ENCODE data around the gene ADGRG6.
A peak's percentile ranks its signal among the peaks of the same experiment; 100 is the strongest.
"Not testable (repeated sequence)": the region's sequence is repeated elsewhere in the genome, so short reads cannot be mapped to it uniquely, and the experiment has no call there.

The ADGRG6 gene

DNA sequence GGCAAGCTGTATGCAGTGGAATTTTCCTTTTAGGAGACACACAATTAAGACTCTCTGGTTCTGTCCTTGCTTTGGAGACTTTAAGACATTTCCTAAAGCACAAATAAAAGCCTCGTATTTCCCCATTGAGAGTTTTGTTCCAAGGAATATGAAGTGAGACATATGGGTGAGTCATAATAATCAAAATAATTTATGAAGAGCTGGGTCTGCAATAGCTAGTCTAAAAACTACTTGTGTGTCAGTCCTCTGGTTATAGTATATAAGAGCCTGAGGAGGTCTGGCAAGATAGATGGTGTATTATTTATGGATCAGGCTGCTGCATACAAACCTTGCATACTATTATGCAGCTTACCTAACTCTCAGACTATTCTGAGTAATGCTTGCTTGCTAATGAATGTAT lies 142.6 kb downstream of the ADGRG6 start:
- no peak for DNase-seq (ENCODE audit: low read depth, low spot score)

- no peak for DNase-seq (ENCODE audit: low read depth, low spot score)
These were observed 143.1 kb downstream of the ADGRG6 start for GRCh38 chr6:142444881-142445301.

- no peak for DNase-seq (ENCODE audit: low read depth, low spot score)
These were observed 144.4 kb downstream of the ADGRG6 start for GRCh38 chr6:142446168-142446567.

- DNase-seq (ENCODE audit: low read depth, low spot score), result no peak
These were observed 144.8 kb downstream of the ADGRG6 start for GRCh38 chr6:142446576-142446975.

DNA sequence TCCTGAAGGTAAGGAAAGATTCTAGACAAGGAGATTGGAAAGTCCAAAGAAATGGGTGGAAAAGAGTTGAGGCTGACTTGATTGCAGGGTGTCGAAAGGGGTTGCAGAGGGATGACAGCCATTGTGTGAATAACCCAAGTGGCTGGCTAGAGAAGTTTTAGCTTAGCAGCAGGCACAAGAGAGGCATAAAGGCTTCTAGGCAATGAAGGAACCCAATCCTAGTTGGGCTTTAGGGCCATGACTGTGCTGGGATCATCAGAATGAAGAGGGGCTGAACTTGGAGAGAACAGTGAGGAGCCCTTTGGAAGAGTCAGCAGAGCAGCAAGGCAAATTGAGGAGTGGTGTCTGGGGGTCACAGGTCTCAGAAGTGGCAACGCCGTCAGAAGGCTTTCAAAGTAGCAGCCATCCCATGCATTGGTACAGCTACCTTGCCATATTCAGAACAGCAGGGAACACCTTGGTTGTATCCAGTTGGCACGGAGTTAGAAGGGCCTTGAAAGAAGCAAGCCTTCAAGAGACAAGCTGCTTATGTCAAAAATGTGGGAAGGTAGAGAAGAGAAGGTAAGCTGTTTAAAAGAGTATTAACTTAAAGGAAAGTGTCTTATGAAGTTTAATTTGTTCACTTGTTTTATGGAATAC lies 146.4 kb downstream of the ADGRG6 start:
- DNase-seq (ENCODE audit: low read depth, low spot score), result no peak

GRCh38 chr6:142450856-142451255 lies 149.0 kb downstream of the ADGRG6 start:
- not testable (repeated sequence) for DNase-seq (ENCODE audit: low read depth, low spot score)

DNA sequence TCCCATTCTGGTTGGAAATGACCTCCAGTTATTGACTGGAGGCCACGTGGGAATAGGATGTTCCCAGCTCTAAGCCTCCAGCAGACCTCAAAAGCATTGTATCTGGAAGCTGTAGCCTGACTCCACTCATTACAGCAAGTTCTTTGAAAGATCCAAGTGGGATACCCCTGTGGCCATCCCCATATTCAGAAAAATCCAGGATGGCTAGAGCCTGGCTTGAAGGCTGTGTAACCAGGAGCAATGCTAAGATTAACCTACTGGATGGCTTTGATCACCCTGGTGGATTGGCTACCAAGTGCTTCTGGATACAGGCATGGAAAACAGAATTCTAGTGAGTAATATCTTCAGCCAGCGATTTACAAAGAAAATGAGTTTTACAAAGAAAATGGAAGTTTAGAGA lies 151.2 kb downstream of the ADGRG6 start:
- no peak for DNase-seq (ENCODE audit: low read depth, low spot score)

DNA sequence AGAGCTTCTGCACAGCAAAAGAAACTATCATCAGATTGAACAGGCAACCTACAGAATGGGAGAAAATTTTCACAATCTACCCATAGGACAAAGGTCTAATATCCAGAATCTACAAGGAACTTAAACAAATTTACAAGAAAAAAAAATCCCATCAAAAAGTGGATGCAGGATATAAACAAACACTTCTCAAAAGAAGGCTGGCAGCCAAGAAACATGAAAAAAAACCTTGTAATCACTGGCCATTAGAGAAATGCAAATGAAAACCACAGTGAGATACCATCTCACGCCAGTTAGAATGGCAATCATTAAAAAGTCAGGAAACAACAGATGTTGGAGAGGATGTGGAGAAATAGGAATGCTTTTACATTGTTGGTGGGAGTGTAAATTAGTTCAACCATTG lies 152.4 kb downstream of the ADGRG6 start:
- DNase-seq (ENCODE audit: low read depth, low spot score), result not testable (repeated sequence)

DNA sequence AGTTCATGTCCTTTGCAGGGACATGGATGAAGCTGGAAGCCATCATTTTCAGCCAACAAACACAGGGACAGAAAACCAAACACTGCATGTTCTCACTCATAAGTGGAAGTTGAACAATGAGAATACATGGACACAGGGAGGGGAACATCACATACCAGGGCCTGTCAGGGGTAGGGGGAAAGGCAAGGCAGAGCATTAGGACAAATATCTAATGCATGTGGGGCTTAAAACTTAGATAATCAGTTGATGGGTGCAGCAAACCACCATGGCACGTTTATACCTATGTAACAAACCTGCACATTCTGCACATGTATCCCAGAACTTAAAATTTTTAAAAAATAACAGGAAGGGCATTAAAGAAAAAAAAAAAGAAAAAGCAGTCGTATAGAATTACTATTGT lies 153.0 kb downstream of the ADGRG6 start:
- not testable (repeated sequence) for DNase-seq (ENCODE audit: low read depth, low spot score)

DNA sequence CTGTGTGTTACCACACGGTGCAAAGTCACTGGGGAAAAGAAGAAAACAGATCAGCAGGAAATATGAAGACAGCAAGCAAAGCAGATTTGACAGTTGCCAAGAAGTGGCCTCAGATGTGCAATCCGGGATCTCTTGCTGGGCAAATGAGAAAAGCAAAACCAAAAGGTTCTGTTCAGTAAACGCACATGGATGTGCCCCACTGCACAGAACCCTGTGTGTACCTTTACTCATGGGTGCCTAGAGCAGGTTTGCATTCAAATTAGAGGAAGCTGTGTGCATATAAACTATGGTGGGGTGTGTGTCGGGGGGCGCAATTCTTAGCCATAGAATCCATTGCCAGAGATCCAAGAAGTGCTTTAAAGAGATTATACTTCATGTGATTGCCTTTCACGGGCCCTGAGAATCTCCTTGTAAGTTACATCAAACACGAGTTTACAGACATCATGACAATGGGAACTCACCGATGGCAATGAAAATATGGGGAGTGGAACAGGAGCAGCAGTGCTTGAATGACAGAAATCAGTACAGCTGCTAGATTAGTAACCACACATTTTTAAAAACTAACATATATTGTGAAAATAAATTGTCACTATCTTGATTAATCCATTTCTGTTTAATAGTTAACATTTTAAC lies 154.3 kb downstream of the ADGRG6 start:
- no peak for DNase-seq (ENCODE audit: low read depth, low spot score)

DNA sequence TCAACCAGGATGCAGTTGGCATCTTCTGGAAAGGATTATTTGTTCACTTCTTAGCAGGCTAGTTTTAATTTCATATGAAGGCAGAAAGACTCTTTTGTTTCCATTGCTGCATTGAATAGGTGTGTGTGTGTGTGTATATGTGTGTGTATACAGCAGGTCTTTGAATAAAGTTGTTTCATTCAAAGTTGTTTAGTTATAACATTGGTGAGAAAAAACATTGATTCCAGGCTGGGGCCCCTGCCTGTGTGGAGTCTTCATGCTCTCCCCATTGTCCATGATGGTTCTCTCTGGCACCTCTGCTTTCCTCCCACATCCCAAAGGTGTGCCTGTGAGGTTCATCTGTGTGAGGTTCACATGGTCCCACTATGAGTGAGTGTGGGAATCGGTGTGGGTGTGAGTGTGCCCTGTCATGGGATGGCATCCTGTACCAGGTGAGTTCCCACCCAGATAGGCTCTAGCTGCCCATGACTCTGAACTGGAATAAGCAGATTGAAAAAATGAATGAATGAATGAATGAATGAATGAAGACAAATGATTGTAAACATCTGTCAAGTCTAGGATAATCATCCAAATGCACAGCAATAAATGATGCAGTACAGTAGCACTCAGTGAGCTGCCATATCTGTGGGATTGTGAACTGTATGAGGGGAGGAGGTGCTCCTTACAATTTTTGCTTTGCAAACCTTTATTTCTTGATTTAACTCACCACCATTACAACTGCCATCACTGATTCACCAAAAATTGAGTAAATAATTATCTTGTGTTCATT lies 156.0 kb downstream of the ADGRG6 start:
- no peak for DNase-seq (ENCODE audit: low read depth, low spot score)

- DNase-seq (ENCODE audit: low read depth, low spot score), result no peak
These were observed 157.0 kb downstream of the ADGRG6 start for GRCh38 chr6:142458836-142459235.

DNA sequence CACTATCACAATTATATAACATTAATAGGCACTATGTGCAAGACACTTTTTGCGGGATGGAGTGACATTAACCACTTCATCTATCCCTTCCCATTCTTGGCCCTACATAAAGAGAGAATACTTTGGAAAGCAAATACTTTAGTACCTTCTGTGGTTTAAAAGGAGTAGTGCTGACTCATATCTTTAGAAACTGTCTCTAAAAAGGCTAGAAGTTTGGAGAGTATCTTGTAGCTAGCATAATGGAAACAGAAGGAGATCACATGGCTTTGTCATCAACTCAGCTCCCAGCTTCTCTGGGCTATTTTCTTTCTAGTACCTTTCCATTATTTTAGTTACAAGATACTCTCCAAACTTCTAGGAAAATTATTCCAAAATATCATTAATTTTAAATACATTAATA lies 157.5 kb downstream of the ADGRG6 start:
- DNase-seq (ENCODE audit: low read depth, low spot score), result no peak

- no peak for DNase-seq (ENCODE audit: low read depth, low spot score)
These were observed 160.5 kb downstream of the ADGRG6 start for GRCh38 chr6:142462260-142462659.

GRCh38 chr6:142463988-142464387 lies 162.2 kb downstream of the ADGRG6 start:
- no peak for DNase-seq (ENCODE audit: low read depth, low spot score)

DNA sequence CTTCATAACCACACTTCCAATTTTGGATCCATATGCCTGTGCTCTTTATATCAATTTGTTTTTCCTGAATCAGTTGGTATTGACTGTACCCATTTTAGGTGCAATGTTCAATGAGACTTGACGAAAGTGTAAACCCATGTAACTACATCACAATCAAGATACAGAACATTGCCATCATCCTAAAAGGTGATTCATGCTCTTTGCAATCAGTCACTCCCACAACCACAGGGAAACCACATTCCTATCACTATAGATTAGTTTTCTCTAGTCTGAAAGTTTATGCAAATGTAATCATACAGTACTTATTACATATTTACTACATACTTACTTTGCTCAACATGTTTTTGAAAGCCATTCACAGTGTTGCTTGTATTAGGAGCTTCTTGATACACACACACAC lies 167.4 kb downstream of the ADGRG6 start:
- DNase-seq (ENCODE audit: low read depth, low spot score), result no peak

DNA sequence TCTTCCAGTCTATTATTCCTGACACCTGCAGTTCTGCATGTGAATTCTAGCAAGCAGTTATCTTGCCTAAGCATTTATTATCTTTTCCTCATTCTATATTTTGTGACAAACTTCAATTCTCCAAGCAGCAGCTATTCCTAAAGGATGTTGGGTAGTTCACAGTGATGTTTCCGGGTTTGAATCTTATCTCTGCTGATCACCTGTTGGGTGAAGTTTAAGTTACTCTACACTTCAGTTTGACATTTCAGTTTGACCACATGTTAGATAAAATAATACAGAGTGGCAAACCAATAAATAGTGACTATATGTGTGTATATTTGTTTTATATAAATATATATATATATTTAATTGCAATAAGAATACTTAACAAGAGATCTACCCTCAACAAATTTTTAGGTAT lies 168.6 kb downstream of the ADGRG6 start:
- DNase-seq (ENCODE audit: low read depth, low spot score), result no peak

DNA sequence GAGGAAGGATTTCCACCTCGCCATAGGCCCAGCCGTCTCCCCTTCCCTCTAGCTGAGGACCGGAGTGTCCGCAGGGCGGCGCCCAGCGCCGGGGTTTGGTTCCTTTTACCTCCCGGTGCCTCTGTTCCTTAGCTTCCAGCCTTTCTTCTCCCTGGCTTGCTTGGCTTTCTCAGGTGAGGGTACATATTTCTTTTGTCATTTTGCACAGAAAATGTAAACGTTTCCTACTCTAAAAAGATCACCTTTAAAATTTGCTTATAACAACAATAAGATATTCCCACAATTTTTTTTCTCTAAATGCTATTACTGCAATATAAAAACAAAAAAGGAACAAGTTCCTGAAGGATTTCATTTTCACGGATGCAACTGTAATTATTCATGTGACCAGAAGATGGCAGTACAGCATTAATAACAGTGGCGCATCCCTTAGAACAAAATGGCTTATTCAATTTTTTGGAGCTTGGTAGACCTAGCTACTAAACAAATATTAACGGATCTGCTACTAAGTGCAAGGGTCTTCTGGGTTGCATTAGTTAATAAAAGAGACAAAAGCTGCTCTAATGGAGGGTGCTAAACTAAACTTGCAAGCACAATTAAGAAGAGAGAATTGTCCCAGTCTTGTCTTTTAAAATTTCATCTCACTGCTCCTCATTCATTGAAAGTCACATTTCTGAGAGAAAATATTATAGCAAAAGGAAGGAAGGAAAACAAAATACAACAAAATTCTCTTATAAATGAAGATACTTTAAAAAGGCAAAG lies 172.9 kb downstream of the ADGRG6 start:
- DNase-seq (ENCODE audit: low read depth, low spot score), result peak; percentile 36

DNA sequence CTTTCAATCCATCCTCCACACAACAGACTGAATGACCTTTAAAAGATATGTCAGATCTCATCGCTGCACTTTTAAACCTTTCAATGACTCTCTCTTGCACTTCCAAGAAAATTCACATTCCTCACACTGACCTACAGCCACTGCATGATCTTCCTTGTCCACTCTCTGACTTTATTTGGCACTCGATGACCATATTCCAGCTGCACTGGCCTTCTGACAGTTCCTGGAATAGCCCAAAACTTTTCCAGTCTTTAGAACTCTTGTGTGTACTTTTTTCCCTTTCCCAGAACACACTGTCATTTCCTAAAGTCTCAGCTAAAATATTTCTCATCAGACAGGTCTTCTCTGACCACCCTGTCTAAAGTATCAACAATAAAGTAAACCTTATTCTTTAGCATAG lies 174.6 kb downstream of the ADGRG6 start:
- no peak for DNase-seq (ENCODE audit: low read depth, low spot score)

- no peak for DNase-seq (ENCODE audit: low read depth, low spot score)
These were observed 176.3 kb downstream of the ADGRG6 start for GRCh38 chr6:142478117-142478516.

DNA sequence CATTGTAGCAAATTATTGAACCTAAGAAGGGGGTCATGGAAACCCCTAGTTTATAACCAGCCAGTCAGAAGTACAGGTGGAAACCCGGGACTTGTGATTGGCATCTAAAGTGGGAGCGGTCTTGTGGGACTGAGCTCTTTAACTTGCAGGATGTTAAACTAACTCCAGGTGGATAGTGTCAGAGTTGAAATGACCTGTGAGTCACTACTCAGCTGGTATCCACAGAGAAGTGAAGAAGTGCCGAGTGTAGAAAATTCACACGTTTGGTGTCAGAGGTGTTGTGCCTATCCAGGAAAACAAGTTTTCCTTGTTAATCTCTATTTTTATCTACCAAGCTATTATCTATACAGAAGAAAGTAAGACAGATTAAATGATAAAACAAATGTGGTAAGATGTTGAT lies 179.7 kb downstream of the ADGRG6 start:
- DNase-seq (ENCODE audit: low read depth, low spot score), result no peak

- no peak for DNase-seq (ENCODE audit: low read depth, low spot score)
These were observed 180.4 kb downstream of the ADGRG6 start for GRCh38 chr6:142482249-142482648.
